Measurements from ENCODE around the gene NCAPG.

- TF ChIP-seq POLR2A (IDR thresholded peaks at IDR 0.05; ENCODE audit: low read length) = no peak
- TF ChIP-seq GATA1 (IDR thresholded peaks at IDR 0.05; ENCODE audit: low read depth, low read length) = no peak
These were observed 5.4 kb downstream of the NCAPG start for GRCh38 chr4:17816142-17816541.
